GM18526 (cell line): Measurements from ENCODE around the gene PGAP6.

Source experiments
- POLR2A ChIP-seq: IDR thresholded peaks from 3 replicates; pipeline ENCODE4 v1.6.1; 2011; ENCODE audit not compliant: insufficient read length; ENCODE audit errors: extremely low read depth

PGAP6 gene

GRCh38 chr16:322476-323143, 59.2 kb downstream of the PGAP6 start:
- TF ChIP-seq POLR2A = no peak

GRCh38 chr16:321532-321931, 60.2 kb downstream of the PGAP6 start:
- TF ChIP-seq POLR2A = no peak
